ENCODE results near the gene QSOX2. TPM values are rescaled to one million over a fixed set of nuclear protein-coding genes. Genes with fewer than 3 reads are reported as not detected.

QSOX2 gene
- polyA plus RNA-seq, 2 of the 4 experiments (the other 2 are of a cell fraction) = 22.3 to 30.2 TPM

GRCh38 chr9:136193127-136193890 is 52.3 kb downstream of the QSOX2 start:
- Histone ChIP-seq H3K27ac (peak overlapping the region in 1 of 2 experiments; percentile 71; a peak in 4 of 6 replicates), H3K9me3 (no peaks in the 10 kb centered on the region), H3K4me3 (peak overlapping the region; percentile 36), H3K4me1 (peaks cover 17% of the 10 kb centered on the region), H3K4me2 (peak overlapping the region; percentile 86)
- ChIA-PET POLR2A (no interaction called here), CTCF (interaction anchor here (1.5 kb wide), 2 partner anchors 23 to 24 kb away, joined by 4 to 5 read pairs; no protein-coding TSS in a partner anchor)
- TF ChIP-seq ZNF302 (CRISPR knock-in tag; IDR thresholded peaks at IDR 0.05) = no peak
- no peak for TF ChIP-seq ZFP36 (IDR thresholded peaks at IDR 0.05; ENCODE audit: borderline replicate concordance, partially characterized antibody)
- TF ChIP-seq KDM5A (IDR thresholded peaks at IDR 0.05) = no peak
- no peak for TF ChIP-seq CHD2 (IDR thresholded peaks at IDR 0.05; ENCODE audit: low read length, partially characterized antibody)
- TF ChIP-seq HES2 (IDR thresholded peaks at IDR 0.05) = no peak
- no peak for TF ChIP-seq FOXS1 (CRISPR knock-in tag; IDR thresholded peaks at IDR 0.05)
- FAIRE-seq = no peak
- peak in 1 of 2 experiments; percentile 38; a peak in 3 of 6 replicates for ATAC-seq
- 28% methylated on average over 6 of the region's 96 CpGs for WGBS (ENCODE audit: missing lambda C conversion rate)
- no peak for DNase-seq (ENCODE audit: low read depth in 1 of 2, low spot score in 1 of 2)

GRCh38 chr9:136192289-136193126 is 53.1 kb downstream of the QSOX2 start:
- DNase-seq (ENCODE audit: low read depth in 1 of 2, low spot score in 1 of 2) (no peak), ATAC-seq (peak in 1 of 2 experiments; percentile 22; a peak in 2 of 6 replicates), FAIRE-seq (no peak)
- TF ChIP-seq BHLHE40 (IDR thresholded peaks at IDR 0.05; ENCODE audit: low read depth, low read length) (no peak), HDAC2 (IDR thresholded peaks at IDR 0.05) (no peak), TP53 (CRISPR knock-in tag; IDR thresholded peaks at IDR 0.05) (no peak), PBX3 (IDR thresholded peaks at IDR 0.05) (no peak), EP300 (IDR thresholded peaks at IDR 0.05) (no peak), USF2 (IDR thresholded peaks at IDR 0.05) (no peak), TFCP2L1 (CRISPR knock-in tag; IDR thresholded peaks at IDR 0.05) (no peak), ATOH8 (CRISPR knock-in tag; IDR thresholded peaks at IDR 0.05; ENCODE audit: low read depth) (no peak), ZFP36 (IDR thresholded peaks at IDR 0.05; ENCODE audit: borderline replicate concordance, partially characterized antibody) (no peak), ESRRA (IDR thresholded peaks at IDR 0.05; ENCODE audit: borderline replicate concordance, low read length) (no peak), GATA3 (IDR thresholded peaks at IDR 0.05; ENCODE audit: borderline replicate concordance) (no peak), HOXA7 (CRISPR knock-in tag; IDR thresholded peaks at IDR 0.05) (no peak), FOXS1 (CRISPR knock-in tag; IDR thresholded peaks at IDR 0.05) (no peak)
- Histone ChIP-seq H3K4me3 (peak overlapping the region; percentile 36), H3K4me1 (peaks cover 17% of the 10 kb centered on the region), H3K9me3 (no peaks in the 10 kb centered on the region), H3K4me2 (peak overlapping the region; percentile 86), H3K27ac (peak overlapping the region; percentile 20 to 71; a peak in 5 of 6 replicates)
- CTCF ChIA-PET = interaction anchor here (1.5 kb wide), 2 partner anchors 22 to 23 kb away, joined by 4 to 5 read pairs; no protein-coding TSS in a partner anchor
- POLR2A ChIA-PET = no interaction called here
- WGBS (ENCODE audit: missing lambda C conversion rate) = 11% methylated on average over 20 of the region's 51 CpGs

GRCh38 chr9:136191960-136192286 is 53.7 kb downstream of the QSOX2 start:
- H3K4me1 ChIP-seq = peaks cover 17% of the 10 kb centered on the region
- no peak for TF ChIP-seq PBX3 (IDR thresholded peaks at IDR 0.05)
- no peak for TF ChIP-seq GATA3 (IDR thresholded peaks at IDR 0.05; ENCODE audit: borderline replicate concordance)
- no peak for TF ChIP-seq TFCP2L1 (CRISPR knock-in tag; IDR thresholded peaks at IDR 0.05)
- TF ChIP-seq CHD2 (IDR thresholded peaks at IDR 0.05; ENCODE audit: low read length, partially characterized antibody) = no peak
- no peak for TF ChIP-seq HOXA7 (CRISPR knock-in tag; IDR thresholded peaks at IDR 0.05)
- TF ChIP-seq RARB (CRISPR knock-in tag; IDR thresholded peaks at IDR 0.05) = no peak
- no peak for TF ChIP-seq EHMT2 (IDR thresholded peaks at IDR 0.05; ENCODE audit: low read depth)
- TF ChIP-seq SMC3 (IDR thresholded peaks at IDR 0.05) = no peak
- TF ChIP-seq HDAC2 (IDR thresholded peaks at IDR 0.05) = no peak
- H3K4me3 ChIP-seq = peak overlapping the region; percentile 36; the same call in 1 of the 3 replicates
- 36% methylated on average over 9 of the region's 9 CpGs for WGBS (ENCODE audit: missing lambda C conversion rate)
- peak overlapping the region; percentile 86; the same call in 2 of the 3 replicates for H3K4me2 ChIP-seq
- POLR2A ChIA-PET = no interaction called here
- no peak for ATAC-seq
- H3K27ac ChIP-seq = peak overlapping the region; percentile 20 to 71; a peak in 3 of 6 replicates
- no peak for DNase-seq (ENCODE audit: low read depth in 1 of 2, low spot score in 1 of 2)
- CTCF ChIA-PET = interaction anchor here (1.5 kb wide), 2 partner anchors 21 to 23 kb away, joined by 4 to 5 read pairs; no protein-coding TSS in a partner anchor
- no peaks in the 10 kb centered on the region for H3K9me3 ChIP-seq
- FAIRE-seq = no peak
